COLO668 (cell line): ENCODE results near the gene ATXN2.

ENCODE experiments used
- DNase-seq: peaks from one replicate; lab custom pipeline; 2025; ENCODE audit not compliant: unreplicated experiment; lab: John Stamatoyannopoulos, UW

ATXN2 gene

GRCh38 chr12:111453071-111453989 is 145.8 kb downstream of the ATXN2 start:
- DNase-seq = no peak

GRCh38 chr12:111451649-111452129 is 147.4 kb downstream of the ATXN2 start:
- no peak for DNase-seq

- DNase-seq = no peak
Observed at GRCh38 chr12:111451232-111451631, 147.9 kb downstream of the ATXN2 start.

GRCh38 chr12:111450676-111451075 is 148.4 kb downstream of the ATXN2 start:
- no peak for DNase-seq

- DNase-seq = no peak
Observed at GRCh38 chr12:111448846-111449790, 150.0 kb downstream of the ATXN2 start.

GRCh38 chr12:111448266-111448830 is 150.8 kb downstream of the ATXN2 start:
- no peak for DNase-seq

GRCh38 chr12:111447571-111448265 is 151.4 kb downstream of the ATXN2 start:
- no peak for DNase-seq

GRCh38 chr12:111446631-111447570 is 152.2 kb downstream of the ATXN2 start:
- no peak for DNase-seq

- peak; percentile 23 for DNase-seq
Observed at GRCh38 chr12:111445726-111446581, 153.2 kb downstream of the ATXN2 start.

- no peak for DNase-seq
Observed at GRCh38 chr12:111444925-111445725, 154.0 kb downstream of the ATXN2 start.

- no peak for DNase-seq
Observed at GRCh38 chr12:111444314-111444924, 154.7 kb downstream of the ATXN2 start.

GRCh38 chr12:111443586-111443985 is 155.5 kb downstream of the ATXN2 start:
- no peak for DNase-seq

GRCh38 chr12:111443086-111443485 is 156.0 kb downstream of the ATXN2 start:
- no peak for DNase-seq

- no peak for DNase-seq
Observed at GRCh38 chr12:111442301-111443045, 156.6 kb downstream of the ATXN2 start.

GRCh38 chr12:111441107-111441928 is 157.8 kb downstream of the ATXN2 start:
- no peak for DNase-seq

- DNase-seq = no peak
Observed at GRCh38 chr12:111440631-111441030, 158.5 kb downstream of the ATXN2 start.
